ENCODE results near the gene TTR.

DNA sequence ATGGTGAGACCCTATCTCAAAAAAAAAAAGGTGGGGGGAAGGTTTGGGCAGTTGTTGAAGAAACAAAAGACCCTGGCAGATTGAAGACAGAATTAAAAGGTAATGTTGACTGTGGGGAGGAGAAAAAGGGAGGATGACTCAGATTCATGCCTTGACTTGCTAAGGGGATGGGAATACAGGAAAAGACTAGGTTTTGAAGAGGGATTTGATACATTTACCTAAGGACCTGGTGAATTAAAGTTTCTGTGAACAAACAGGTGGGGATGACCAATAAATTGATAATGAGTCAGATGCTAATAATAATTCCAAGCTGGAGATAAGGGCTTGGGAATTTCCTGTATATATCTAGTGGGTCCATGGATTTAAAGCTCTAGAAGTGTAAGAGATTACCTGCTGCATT lies 27.6 kb downstream of the TTR start:
- TF ChIP-seq, protein P1, sequence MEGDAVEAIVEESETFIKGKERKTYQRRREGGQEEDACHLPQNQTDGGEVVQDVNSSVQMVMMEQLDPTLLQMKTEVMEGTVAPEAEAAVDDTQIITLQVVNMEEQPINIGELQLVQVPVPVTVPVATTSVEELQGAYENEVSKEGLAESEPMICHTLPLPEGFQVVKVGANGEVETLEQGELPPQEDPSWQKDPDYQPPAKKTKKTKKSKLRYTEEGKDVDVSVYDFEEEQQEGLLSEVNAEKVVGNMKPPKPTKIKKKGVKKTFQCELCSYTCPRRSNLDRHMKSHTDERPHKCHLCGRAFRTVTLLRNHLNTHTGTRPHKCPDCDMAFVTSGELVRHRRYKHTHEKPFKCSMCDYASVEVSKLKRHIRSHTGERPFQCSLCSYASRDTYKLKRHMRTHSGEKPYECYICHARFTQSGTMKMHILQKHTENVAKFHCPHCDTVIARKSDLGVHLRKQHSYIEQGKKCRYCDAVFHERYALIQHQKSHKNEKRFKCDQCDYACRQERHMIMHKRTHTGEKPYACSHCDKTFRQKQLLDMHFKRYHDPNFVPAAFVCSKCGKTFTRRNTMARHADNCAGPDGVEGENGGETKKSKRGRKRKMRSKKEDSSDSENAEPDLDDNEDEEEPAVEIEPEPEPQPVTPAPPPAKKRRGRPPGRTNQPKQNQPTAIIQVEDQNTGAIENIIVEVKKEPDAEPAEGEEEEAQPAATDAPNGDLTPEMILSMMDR (IDR thresholded peaks at IDR 0.05): no peak
- TF ChIP-seq POLR2A (IDR thresholded peaks at IDR 0.05): no peak
